ENCODE measurements around the gene SMARCAD1. TPM values are rescaled to one million over a fixed set of nuclear protein-coding genes. Genes with fewer than 3 reads are reported as not detected.

SMARCAD1 gene
- total and polyA plus RNA-seq, 9 of the 15 experiments (the other 6 are each of a cell fraction or from before 2014, with no cell fraction given) = 11.2 to 52.2 (median 34.6) TPM

DNA sequence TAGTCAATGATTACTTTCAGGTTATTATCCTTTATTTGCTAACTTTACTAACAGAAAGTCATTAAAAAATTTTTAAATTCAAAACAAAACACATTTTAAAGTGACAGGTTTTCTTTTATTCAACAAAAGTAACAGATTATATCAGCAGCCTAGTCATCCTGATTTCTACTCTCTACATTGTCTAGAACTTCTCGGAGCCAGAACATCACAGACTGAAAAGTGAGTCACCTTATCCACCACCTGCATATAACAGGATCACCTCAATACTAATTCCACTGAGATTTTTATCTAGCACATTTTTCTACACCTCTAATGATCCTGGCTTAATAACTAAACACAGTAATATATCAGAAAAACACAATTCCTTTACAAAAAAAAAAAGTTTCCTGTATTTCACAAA, 47.9 kb upstream of the SMARCAD1 start:
- Histone ChIP-seq H3K36me3 (ENCODE audit: control insufficient read depth, insufficient read depth, low read length) (no peaks in the 10 kb centered on the region), H3K27me3 (ENCODE audit: control insufficient read depth in 2 of 2, insufficient read depth in 2 of 2, low read length in 2 of 2) (peaks cover 4% of the 10 kb centered on the region in 2 experiments; a peak in 2 of 5 replicates), H3K4me3 (no peak overlapping the region), H3K27ac (ENCODE audit: extremely low read depth, low read depth, low read length) (no peak overlapping the region), H3K4me2 (ENCODE audit: insufficient read depth, low read length) (no peak overlapping the region), H3K9me3 (replicated peaks; ENCODE audit: control insufficient read depth, insufficient read depth, low read depth, low read length) (no peaks in the 10 kb centered on the region), H3K9me1 (ENCODE audit: control insufficient read depth, insufficient read depth, low read length) (no peaks in the 10 kb centered on the region), H3K79me2 (ENCODE audit: control insufficient read depth, insufficient read depth, low read length) (no peaks in the 10 kb centered on the region), H2AFZ (ENCODE audit: low read depth, low read length) (no peak overlapping the region), H4K20me1 (replicated peaks; ENCODE audit: control insufficient read depth, insufficient read depth, low read length) (no peaks in the 10 kb centered on the region; the same call in 1 of the 2 replicates), H3K9ac (ENCODE audit: insufficient read depth in 1 of 2, low read depth in 2 of 2, low read length in 2 of 2) (no peak overlapping the region), H3K4me1 (replicated peaks in 1 of 2; ENCODE audit: control insufficient read depth in 2 of 2, insufficient read depth in 2 of 2, low read length in 2 of 2) (no peaks in the 10 kb centered on the region; a peak in 2 of 5 replicates)
- ChIA-PET POLR2A (interaction anchor here (0.6 to 0.8 kb wide), 3 partner anchors 70 to 801 kb away, joined by 3 read pairs; no protein-coding TSS in a partner anchor), CTCF (ENCODE audit: low intra/inter-chr PET ratio) (no interaction called here)
- intact Hi-C loops (cut with micrococcal nuclease) = no loop called here
- DNase-seq (ENCODE audit: extremely low read depth in 1 of 4, low spot score in 3 of 4) = no peak
- no peak for ATAC-seq
- BruUV-seq (replicated peaks) = no TSS peak
- WGBS (ENCODE audit: insufficient coverage, low coverage, missing lambda C conversion rate) = 0% methylated on average over 1 of the region's 1 CpG
- in situ Hi-C loops (cut with MboI) = no loop called here
- no peak for FAIRE-seq
- TF ChIP-seq, protein P1, sequence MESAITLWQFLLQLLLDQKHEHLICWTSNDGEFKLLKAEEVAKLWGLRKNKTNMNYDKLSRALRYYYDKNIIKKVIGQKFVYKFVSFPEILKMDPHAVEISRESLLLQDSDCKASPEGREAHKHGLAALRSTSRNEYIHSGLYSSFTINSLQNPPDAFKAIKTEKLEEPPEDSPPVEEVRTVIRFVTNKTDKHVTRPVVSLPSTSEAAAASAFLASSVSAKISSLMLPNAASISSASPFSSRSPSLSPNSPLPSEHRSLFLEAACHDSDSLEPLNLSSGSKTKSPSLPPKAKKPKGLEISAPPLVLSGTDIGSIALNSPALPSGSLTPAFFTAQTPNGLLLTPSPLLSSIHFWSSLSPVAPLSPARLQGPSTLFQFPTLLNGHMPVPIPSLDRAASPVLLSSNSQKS (CRISPR knock-in tag; IDR thresholded peaks at IDR 0.05) = no peak
- TF ChIP-seq ARID2 (IDR thresholded peaks at IDR 0.05) (no peak), MCM3 (IDR thresholded peaks at IDR 0.05) (no peak), ZNF778 (CRISPR knock-in tag; IDR thresholded peaks at IDR 0.05) (no peak), ZNF212 (CRISPR knock-in tag; IDR thresholded peaks at IDR 0.05) (no peak), SIRT6 (IDR thresholded peaks at IDR 0.05; ENCODE audit: low read depth, low read length) (no peak), MEF2D (tag; conservative IDR thresholded peaks at IDR 0.05; ENCODE audit: low read depth) (no peak), TCF7 (IDR thresholded peaks at IDR 0.05; ENCODE audit: borderline replicate concordance) (no peak), TCF3 (CRISPR knock-in tag; IDR thresholded peaks at IDR 0.05) (no peak), MTA2 (IDR thresholded peaks at IDR 0.05; ENCODE audit: low read depth) (no peak), MAFF (IDR thresholded peaks at IDR 0.05; ENCODE audit: low read length) (no peak), SETDB1 (IDR thresholded peaks at IDR 0.05; ENCODE audit: low read length) (no peak), HDAC2 (IDR thresholded peaks at IDR 0.05) (no peak), EWSR1 (IDR thresholded peaks at IDR 0.05; ENCODE audit: borderline replicate concordance, low read depth, partially characterized antibody) (no peak)
- TF ChIP-seq, protein P2, sequence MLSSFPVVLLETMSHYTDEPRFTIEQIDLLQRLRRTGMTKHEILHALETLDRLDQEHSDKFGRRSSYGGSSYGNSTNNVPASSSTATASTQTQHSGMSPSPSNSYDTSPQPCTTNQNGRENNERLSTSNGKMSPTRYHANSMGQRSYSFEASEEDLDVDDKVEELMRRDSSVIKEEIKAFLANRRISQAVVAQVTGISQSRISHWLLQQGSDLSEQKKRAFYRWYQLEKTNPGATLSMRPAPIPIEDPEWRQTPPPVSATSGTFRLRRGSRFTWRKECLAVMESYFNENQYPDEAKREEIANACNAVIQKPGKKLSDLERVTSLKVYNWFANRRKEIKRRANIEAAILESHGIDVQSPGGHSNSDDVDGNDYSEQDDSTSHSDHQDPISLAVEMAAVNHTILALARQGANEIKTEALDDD (IDR thresholded peaks at IDR 0.05) = no peak
- TF ChIP-seq, protein P3, sequence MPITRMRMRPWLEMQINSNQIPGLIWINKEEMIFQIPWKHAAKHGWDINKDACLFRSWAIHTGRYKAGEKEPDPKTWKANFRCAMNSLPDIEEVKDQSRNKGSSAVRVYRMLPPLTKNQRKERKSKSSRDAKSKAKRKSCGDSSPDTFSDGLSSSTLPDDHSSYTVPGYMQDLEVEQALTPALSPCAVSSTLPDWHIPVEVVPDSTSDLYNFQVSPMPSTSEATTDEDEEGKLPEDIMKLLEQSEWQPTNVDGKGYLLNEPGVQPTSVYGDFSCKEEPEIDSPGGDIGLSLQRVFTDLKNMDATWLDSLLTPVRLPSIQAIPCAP (CRISPR knock-in tag; IDR thresholded peaks at IDR 0.05; ENCODE audit: borderline replicate concordance) = no peak
- TF ChIP-seq, protein P4, sequence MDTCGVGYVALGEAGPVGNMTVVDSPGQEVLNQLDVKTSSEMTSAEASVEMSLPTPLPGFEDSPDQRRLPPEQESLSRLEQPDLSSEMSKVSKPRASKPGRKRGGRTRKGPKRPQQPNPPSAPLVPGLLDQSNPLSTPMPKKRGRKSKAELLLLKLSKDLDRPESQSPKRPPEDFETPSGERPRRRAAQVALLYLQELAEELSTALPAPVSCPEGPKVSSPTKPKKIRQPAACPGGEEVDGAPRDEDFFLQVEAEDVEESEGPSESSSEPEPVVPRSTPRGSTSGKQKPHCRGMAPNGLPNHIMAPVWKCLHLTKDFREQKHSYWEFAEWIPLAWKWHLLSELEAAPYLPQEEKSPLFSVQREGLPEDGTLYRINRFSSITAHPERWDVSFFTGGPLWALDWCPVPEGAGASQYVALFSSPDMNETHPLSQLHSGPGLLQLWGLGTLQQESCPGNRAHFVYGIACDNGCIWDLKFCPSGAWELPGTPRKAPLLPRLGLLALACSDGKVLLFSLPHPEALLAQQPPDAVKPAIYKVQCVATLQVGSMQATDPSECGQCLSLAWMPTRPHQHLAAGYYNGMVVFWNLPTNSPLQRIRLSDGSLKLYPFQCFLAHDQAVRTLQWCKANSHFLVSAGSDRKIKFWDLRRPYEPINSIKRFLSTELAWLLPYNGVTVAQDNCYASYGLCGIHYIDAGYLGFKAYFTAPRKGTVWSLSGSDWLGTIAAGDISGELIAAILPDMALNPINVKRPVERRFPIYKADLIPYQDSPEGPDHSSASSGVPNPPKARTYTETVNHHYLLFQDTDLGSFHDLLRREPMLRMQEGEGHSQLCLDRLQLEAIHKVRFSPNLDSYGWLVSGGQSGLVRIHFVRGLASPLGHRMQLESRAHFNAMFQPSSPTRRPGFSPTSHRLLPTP (IDR thresholded peaks at IDR 0.05; ENCODE audit: borderline replicate concordance, extremely low read depth, insufficient read length) = no peak
- TF ChIP-seq, protein P5, sequence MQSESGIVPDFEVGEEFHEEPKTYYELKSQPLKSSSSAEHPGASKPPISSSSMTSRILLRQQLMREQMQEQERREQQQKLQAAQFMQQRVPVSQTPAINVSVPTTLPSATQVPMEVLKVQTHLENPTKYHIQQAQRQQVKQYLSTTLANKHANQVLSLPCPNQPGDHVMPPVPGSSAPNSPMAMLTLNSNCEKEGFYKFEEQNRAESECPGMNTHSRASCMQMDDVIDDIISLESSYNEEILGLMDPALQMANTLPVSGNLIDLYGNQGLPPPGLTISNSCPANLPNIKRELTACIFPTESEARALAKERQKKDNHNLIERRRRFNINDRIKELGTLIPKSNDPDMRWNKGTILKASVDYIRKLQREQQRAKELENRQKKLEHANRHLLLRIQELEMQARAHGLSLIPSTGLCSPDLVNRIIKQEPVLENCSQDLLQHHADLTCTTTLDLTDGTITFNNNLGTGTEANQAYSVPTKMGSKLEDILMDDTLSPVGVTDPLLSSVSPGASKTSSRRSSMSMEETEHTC (IDR thresholded peaks at IDR 0.05) = no peak

All from K562 (cell line).